H1 (cell line): ENCODE data around the gene EXOC5. TPM values are rescaled to one million over a fixed set of nuclear protein-coding genes. Genes with fewer than 3 reads are reported as not detected.

Experiments used
- CTCF ChIA-PET: fragments of 300-600 bp; sonication (Branson Sonifier 250); formaldehyde crosslinking; loops from one replicate; lab custom pipeline; 2021; ENCODE audit not compliant: partially characterized antibody; lab: Charles Lee
- POLR2A ChIA-PET: fragments of 300-600 bp; sonication (Branson Sonifier 250); formaldehyde crosslinking; loops from one replicate; lab custom pipeline; 2021; ENCODE audit warnings: inconsistent platforms; ENCODE audit not compliant: partially characterized antibody; lab: Charles Lee
- DNase-seq, 2 experiments: peaks; one replicate each; pipeline versions ENCODE4 v3.0.0 to v3.0.0-alpha.2; 2010 to 2022; ENCODE audit warnings: low spot score in 2 of 2, low read depth in 1 of 2, mixed read lengths in 1 of 2
- FAIRE-seq: peaks from 2 replicates; lab custom pipeline; 2011; peaks lifted over from hg19 to GRCh38; lab: Jason Lieb, UNC
- H2AFZ ChIP-seq: 2 replicates; pipeline ENCODE4 v1.8.1; 2012; ENCODE audit warnings: low read length, inconsistent platforms
- H2AK5ac ChIP-seq: 2 replicates; pipeline ENCODE4 v1.6.1; 2013; ENCODE audit warnings: low read depth, low read length
- H2BK120ac ChIP-seq: replicated peaks from 2 replicates; pipeline ENCODE3; 2013; ENCODE audit warnings: low read depth, low read length, inconsistent platforms
- H2BK12ac ChIP-seq: 2 replicates; pipeline ENCODE4 v1.6.1; 2013; ENCODE audit warnings: low read depth, low read length
- H2BK15ac ChIP-seq: 2 replicates; pipeline ENCODE4 v1.6.1; 2013; ENCODE audit warnings: low read length
- H2BK20ac ChIP-seq: 2 replicates; pipeline ENCODE4 v1.6.1; 2013; ENCODE audit warnings: low read length
- H2BK5ac ChIP-seq: 2 replicates; pipeline ENCODE4 v1.6.1; 2013; ENCODE audit warnings: low read depth, low read length
- H3K14ac ChIP-seq: 2 replicates; pipeline ENCODE4 v1.6.1; 2013; ENCODE audit warnings: inconsistent platforms; ENCODE audit not compliant: insufficient read length
- H3K18ac ChIP-seq: 2 replicates; pipeline ENCODE4 v1.6.1; 2013; ENCODE audit warnings: low read length; ENCODE audit errors: extremely low read depth
- H3K23ac ChIP-seq: 2 replicates; pipeline ENCODE4 v1.6.1; 2013; ENCODE audit warnings: inconsistent platforms; ENCODE audit not compliant: insufficient read length
- H3K23me2 ChIP-seq: 2 replicates; pipeline ENCODE4 v1.6.1; 2013; ENCODE audit warnings: low read depth, low read length
- H3K27ac ChIP-seq: 2 replicates; pipeline ENCODE4 v1.6.1; 2011; ENCODE audit warnings: low read depth, low read length, inconsistent platforms
- H3K27me3 ChIP-seq, 4 experiments: replicated peaks in 1 of 4; 1 replicate in 1 of 4; 2 replicates in 3 of 4; pipeline versions ENCODE4 v1.6.1 to v1.8.1; 2011 to 2013; ENCODE audit warnings: low read length in 3 of 4, mild to moderate bottlenecking in 3 of 4, inconsistent platforms in 2 of 4, mixed read lengths in 2 of 4, moderate library complexity in 1 of 4; ENCODE audit not compliant: control insufficient read depth in 3 of 4, insufficient read depth in 3 of 4; ENCODE audit errors: extremely low read depth in 1 of 4
- H3K36me3 ChIP-seq, 4 experiments: 2 replicates each; pipeline versions ENCODE4 v1.6.1 to v1.8.1; 2011 to 2013; ENCODE audit warnings: mild to moderate bottlenecking in 4 of 4, low read length in 3 of 4, moderate library complexity in 2 of 4, control low read depth in 1 of 4, inconsistent platforms in 1 of 4; ENCODE audit not compliant: insufficient read depth in 4 of 4, control insufficient read depth in 2 of 4
- H3K4ac ChIP-seq: replicated peaks from 2 replicates; pipeline ENCODE3; 2013; ENCODE audit warnings: low read length, low read depth, mixed read lengths, inconsistent platforms; ENCODE audit not compliant: insufficient read length
- H3K4me1 ChIP-seq, 4 experiments: replicated peaks in 1 of 4; 1 replicate in 1 of 4; 2 replicates in 3 of 4; pipeline versions ENCODE4 v1.6.1 to v1.8.1; 2011 to 2013; ENCODE audit warnings: low read length in 3 of 4, inconsistent platforms in 2 of 4, mixed read lengths in 1 of 4; ENCODE audit not compliant: insufficient read depth in 4 of 4, control insufficient read depth in 3 of 4
- H3K4me2 ChIP-seq, 2 experiments: 2 replicates each; pipeline versions ENCODE4 v1.6.1 to v1.8.1; 2011 to 2013; ENCODE audit warnings: low read depth in 2 of 2, low read length in 2 of 2, control low read depth in 1 of 2, inconsistent platforms in 1 of 2, mild to moderate bottlenecking in 1 of 2; ENCODE audit not compliant: insufficient read depth in 1 of 2
- H3K4me3 ChIP-seq, 4 experiments: fragments of 200-600, 300-600 bp in 1 of 4; sonication (generic), shearing (Covaris generic), sonication (Bioruptor Twin) in 1 of 4; 2 replicates each; pipeline versions ENCODE4 v1.5.1 to v1.8.1; 2011 to 2016; ENCODE audit warnings: low read length in 4 of 4, low read depth in 3 of 4, control low read depth in 2 of 4, inconsistent platforms in 2 of 4, mild to moderate bottlenecking in 2 of 4, mixed read lengths in 1 of 4, moderate library complexity in 1 of 4; ENCODE audit not compliant: insufficient read depth in 2 of 4; ENCODE audit errors: extremely low read depth in 1 of 4
- H3K56ac ChIP-seq: replicated peaks from 2 replicates; pipeline ENCODE3; 2013; ENCODE audit warnings: low read depth, mild to moderate bottlenecking, mixed read lengths, low read length, inconsistent platforms; ENCODE audit not compliant: insufficient read length
- H3K79me1 ChIP-seq: 2 replicates; pipeline ENCODE4 v1.6.1; 2013; ENCODE audit warnings: low read depth, low read length, control low read depth
- H3K79me2 ChIP-seq, 2 experiments: 2 replicates each; pipeline versions ENCODE4 v1.6.1 to v1.8.1; 2012 to 2013; ENCODE audit warnings: low read length in 2 of 2, mild to moderate bottlenecking in 2 of 2, inconsistent platforms in 1 of 2; ENCODE audit not compliant: insufficient read depth in 2 of 2, control insufficient read depth in 1 of 2
- H3K9ac ChIP-seq, 4 experiments: replicated peaks in 1 of 4; 1 replicate in 1 of 4; 2 replicates in 3 of 4; pipeline versions ENCODE4 v1.6.1 to v1.8.1; 2011 to 2013; ENCODE audit warnings: low read depth in 3 of 4, low read length in 3 of 4, control low read depth in 2 of 4, mild to moderate bottlenecking in 2 of 4, moderate library complexity in 2 of 4, inconsistent platforms in 1 of 4; ENCODE audit errors: extremely low read depth in 1 of 4
- H3K9me3 ChIP-seq, 2 experiments: 2 replicates each; pipeline versions ENCODE4 v1.6.1 to v1.8.1; 2012 to 2013; ENCODE audit warnings: mild to moderate bottlenecking in 2 of 2, moderate library complexity in 2 of 2, control low read depth in 1 of 2, inconsistent platforms in 1 of 2, low read depth in 1 of 2, low read length in 1 of 2, mixed read lengths in 1 of 2; ENCODE audit not compliant: insufficient read depth in 2 of 2
- H4K20me1 ChIP-seq, 2 experiments: replicated peaks in 1 of 2; 2 replicates each; pipeline versions ENCODE3 to v1.8.1; 2011 to 2013; ENCODE audit warnings: inconsistent platforms in 2 of 2, low read length in 2 of 2, mild to moderate bottlenecking in 1 of 2; ENCODE audit not compliant: insufficient read depth in 2 of 2, control insufficient read depth in 1 of 2
- H4K5ac ChIP-seq: 2 replicates; pipeline ENCODE4 v1.6.1; 2013; ENCODE audit warnings: low read length, low read depth, mixed read lengths, inconsistent platforms; ENCODE audit not compliant: insufficient read length
- H4K8ac ChIP-seq: 2 replicates; pipeline ENCODE4 v1.8.0; 2013; ENCODE audit warnings: mild to moderate bottlenecking, moderate library complexity, low read length, inconsistent platforms; ENCODE audit not compliant: insufficient read depth; ENCODE audit errors: extremely low read depth
- H4K91ac ChIP-seq: replicated peaks from 2 replicates; pipeline ENCODE3; 2013; ENCODE audit warnings: low read length, mixed read lengths, inconsistent platforms; ENCODE audit not compliant: insufficient read length
- WGBS, 2 experiments: shearing (Covaris generic) in 1 of 2; methylation state at CpG; one replicate each; pipeline versions ENCODE4 v1.1.6 to v1.1.7; 2013 to 2015; ENCODE audit warnings: low lambda C conversion rate in 2 of 2, mixed read lengths in 2 of 2, inconsistent platforms in 1 of 2, low coverage in 1 of 2, missing lambda C conversion rate in 1 of 2; ENCODE audit not compliant: insufficient replicate concordance in 2 of 2, insufficient coverage in 1 of 2, insufficient read length in 1 of 2; ENCODE audit errors: extremely low coverage in 1 of 2, missing lambda C conversion rate in 1 of 2; 5-methylcytosine and 5-hydroxymethylcytosine counted together
- polyA plus RNA-seq, 7 experiments: library from polyadenylated mRNA; depleted of rRNA in 3 of 7; stranded (reverse) in 5 of 7; unstranded in 2 of 7; fragments of >200 nt in 5 of 7; fragments of 200-250 nt in 2 of 7; gene quantifications; 1 replicate in 5 of 7; 2 replicates in 1 of 7; 4 replicates in 1 of 7; pipeline versions ENCODE4 v1.2.1 to v1.2.3, GENCODE V29; 2011 to 2013; ENCODE audit warnings: missing spikeins in 2 of 7, mixed read lengths in 2 of 7
- total RNA-seq: library from RNA; stranded (reverse); fragmentation: NEBNext Ultra II Directional; extraction: Animal tissue kit (Norgen Biotek cat#: 25700); gene quantifications from 2 replicates; pipeline ENCODE4 v1.2.1, GENCODE V29; 2021

EXOC5 gene
- total and polyA plus RNA-seq, 2 of the 8 experiments (the other 6 are each of a cell fraction or from before 2014, with no cell fraction given), result 23.0 to 86.7 TPM

- no peak overlapping the region for H2BK5ac ChIP-seq
- no peak for DNase-seq
- no peak overlapping the region for H2AK5ac ChIP-seq
- no peak overlapping the region for H3K4me2 ChIP-seq
- CTCF ChIA-PET, result interaction anchor here (1.4 kb wide), 1 partner anchor 12 kb away, joined by 3 read pairs; no protein-coding TSS in a partner anchor
- H4K20me1 ChIP-seq, result no peaks in the 10 kb centered on the region
- H2BK12ac ChIP-seq, result no peak overlapping the region
- H3K79me1 ChIP-seq, result no peaks in the 10 kb centered on the region
- no peak overlapping the region for H3K4ac ChIP-seq
- H2BK120ac ChIP-seq, result no peak overlapping the region
- no peak overlapping the region for H2BK15ac ChIP-seq
- no peaks in the 10 kb centered on the region for H3K4me1 ChIP-seq
- no peak overlapping the region for H2AFZ ChIP-seq
- no peaks in the 10 kb centered on the region for H3K9me3 ChIP-seq
- no peak overlapping the region for H3K18ac ChIP-seq
- no peak overlapping the region for H3K4me3 ChIP-seq
- no peaks in the 10 kb centered on the region for H3K23me2 ChIP-seq
- H3K79me2 ChIP-seq, result no peaks in the 10 kb centered on the region
- WGBS, 2 experiments, result 83% methylated on average over 5 of the region's 5 CpGs; no CpG with 5 or more reads in 1 of the 2 experiments
- H4K5ac ChIP-seq, result no peak overlapping the region
- no peaks in the 10 kb centered on the region for H3K36me3 ChIP-seq
- no peak overlapping the region for H3K56ac ChIP-seq
- no peak for FAIRE-seq
- H3K27ac ChIP-seq, result no peak overlapping the region
- POLR2A ChIA-PET, result no interaction called here
- H4K91ac ChIP-seq, result no peak overlapping the region
- no peak overlapping the region for H3K9ac ChIP-seq
- H3K14ac ChIP-seq, result no peak overlapping the region
- H3K23ac ChIP-seq, result no peak overlapping the region
- no peak overlapping the region for H4K8ac ChIP-seq
- H3K27me3 ChIP-seq, result no peaks in the 10 kb centered on the region
- no peak overlapping the region for H2BK20ac ChIP-seq
These were observed 34.2 kb upstream of the EXOC5 start for GRCh38 chr14:57302883-57303282.
